ENCODE measurements around the gene PRKAG2. TPM values are rescaled to one million over a fixed set of nuclear protein-coding genes. Genes with fewer than 3 reads are reported as not detected.

Gene PRKAG2
- total RNA-seq, 1 donor from 2014 or later = 13.5 TPM

DNA sequence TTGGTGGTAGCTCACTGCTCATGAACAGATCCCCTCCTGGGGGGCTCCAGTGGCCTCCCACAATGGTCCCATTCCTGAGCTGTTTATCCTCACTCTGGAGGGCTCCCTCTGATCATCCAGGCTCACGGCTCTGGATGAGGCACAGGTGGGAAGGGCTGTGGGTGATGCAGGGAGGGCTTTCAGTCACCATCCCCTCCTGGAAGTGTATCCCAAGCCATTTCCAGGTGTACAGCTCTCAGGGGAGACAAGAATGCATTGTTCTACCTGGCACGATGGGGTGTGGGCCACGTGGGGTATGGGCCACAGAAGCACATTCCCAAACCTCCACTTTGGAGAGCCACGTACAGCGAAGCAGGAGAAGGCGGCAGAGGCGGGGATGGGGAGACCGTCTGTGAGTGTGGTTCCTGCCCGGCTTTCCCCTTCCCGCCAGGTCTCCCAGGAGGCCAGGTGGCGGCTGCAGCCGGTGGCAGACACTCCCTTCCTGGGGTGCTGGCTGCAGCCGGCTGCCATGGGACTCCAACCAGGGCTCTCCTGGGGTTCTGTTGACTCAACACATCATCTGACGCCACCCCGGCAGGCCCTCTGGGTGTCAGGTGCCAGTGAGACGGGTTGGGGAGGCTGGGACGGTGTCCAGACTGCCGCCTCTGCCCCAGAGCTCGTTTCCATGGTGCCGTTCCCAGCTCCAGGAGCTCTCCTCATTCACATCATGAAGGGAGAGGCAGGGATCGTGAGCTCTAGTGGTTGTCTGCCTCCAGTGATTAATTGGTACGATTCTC, 187.5 kb downstream of the PRKAG2 start:
- no peak for DNase-seq (ENCODE audit: extremely low spot score, unreplicated experiment)

DNA sequence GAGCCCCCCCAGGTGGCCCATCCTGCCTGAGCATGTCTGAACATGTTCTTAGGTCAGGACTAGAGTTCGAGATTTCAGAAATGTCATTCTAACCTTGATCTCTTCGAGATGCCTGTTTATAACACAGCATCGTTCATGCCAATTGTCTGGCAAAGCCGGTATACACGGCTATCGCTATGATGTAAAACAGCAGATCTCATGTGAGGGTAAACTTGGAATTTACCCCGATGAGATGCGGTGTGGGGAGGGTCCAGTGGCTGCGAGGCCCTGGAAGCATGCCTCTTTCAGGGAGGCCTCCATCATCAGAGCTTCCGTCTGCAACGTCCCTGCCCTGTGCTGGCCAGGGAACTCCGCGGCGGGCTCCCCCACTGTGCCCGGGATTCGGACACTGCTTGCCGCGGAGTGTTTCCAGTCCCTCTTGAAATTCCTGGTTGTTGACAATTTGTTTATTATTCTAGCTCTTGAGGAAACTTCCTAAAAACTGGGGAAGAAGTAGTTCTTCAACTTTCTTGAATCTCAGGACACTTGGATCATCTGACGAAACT, 188.6 kb downstream of the PRKAG2 start:
- no peaks in the 10 kb centered on the region for H3K9me3 Mint-ChIP-seq (ENCODE audit: unreplicated experiment)
- no peak for DNase-seq (ENCODE audit: extremely low spot score, unreplicated experiment)
- no peak overlapping the region for H3K4me3 Mint-ChIP-seq (ENCODE audit: unreplicated experiment)
- no peaks in the 10 kb centered on the region for H3K36me3 Mint-ChIP-seq (ENCODE audit: unreplicated experiment)
- peak overlapping the region; percentile 75 for H3K27ac Mint-ChIP-seq (ENCODE audit: unreplicated experiment)
- TF ChIP-seq, protein P1, sequence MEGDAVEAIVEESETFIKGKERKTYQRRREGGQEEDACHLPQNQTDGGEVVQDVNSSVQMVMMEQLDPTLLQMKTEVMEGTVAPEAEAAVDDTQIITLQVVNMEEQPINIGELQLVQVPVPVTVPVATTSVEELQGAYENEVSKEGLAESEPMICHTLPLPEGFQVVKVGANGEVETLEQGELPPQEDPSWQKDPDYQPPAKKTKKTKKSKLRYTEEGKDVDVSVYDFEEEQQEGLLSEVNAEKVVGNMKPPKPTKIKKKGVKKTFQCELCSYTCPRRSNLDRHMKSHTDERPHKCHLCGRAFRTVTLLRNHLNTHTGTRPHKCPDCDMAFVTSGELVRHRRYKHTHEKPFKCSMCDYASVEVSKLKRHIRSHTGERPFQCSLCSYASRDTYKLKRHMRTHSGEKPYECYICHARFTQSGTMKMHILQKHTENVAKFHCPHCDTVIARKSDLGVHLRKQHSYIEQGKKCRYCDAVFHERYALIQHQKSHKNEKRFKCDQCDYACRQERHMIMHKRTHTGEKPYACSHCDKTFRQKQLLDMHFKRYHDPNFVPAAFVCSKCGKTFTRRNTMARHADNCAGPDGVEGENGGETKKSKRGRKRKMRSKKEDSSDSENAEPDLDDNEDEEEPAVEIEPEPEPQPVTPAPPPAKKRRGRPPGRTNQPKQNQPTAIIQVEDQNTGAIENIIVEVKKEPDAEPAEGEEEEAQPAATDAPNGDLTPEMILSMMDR (IDR thresholded peaks at IDR 0.05) = no peak
- peaks cover 37% of the 10 kb centered on the region for H3K4me1 Mint-ChIP-seq (ENCODE audit: unreplicated experiment)
- H3K27me3 Mint-ChIP-seq (ENCODE audit: unreplicated experiment) = no peaks in the 10 kb centered on the region

More for the DNA sequence above, 187.5 kb downstream of the PRKAG2 start:
- H3K4me1 Mint-ChIP-seq (ENCODE audit: unreplicated experiment) = peaks cover 43% of the 10 kb centered on the region
- TF ChIP-seq, protein P1 (IDR thresholded peaks at IDR 0.05) = no peak
- no peaks in the 10 kb centered on the region for H3K36me3 Mint-ChIP-seq (ENCODE audit: unreplicated experiment)
- H3K4me3 Mint-ChIP-seq (ENCODE audit: unreplicated experiment) = no peak overlapping the region
- no peaks in the 10 kb centered on the region for H3K27me3 Mint-ChIP-seq (ENCODE audit: unreplicated experiment)
- no peak overlapping the region for H3K27ac Mint-ChIP-seq (ENCODE audit: unreplicated experiment)
- no peaks in the 10 kb centered on the region for H3K9me3 Mint-ChIP-seq (ENCODE audit: unreplicated experiment)

DNA sequence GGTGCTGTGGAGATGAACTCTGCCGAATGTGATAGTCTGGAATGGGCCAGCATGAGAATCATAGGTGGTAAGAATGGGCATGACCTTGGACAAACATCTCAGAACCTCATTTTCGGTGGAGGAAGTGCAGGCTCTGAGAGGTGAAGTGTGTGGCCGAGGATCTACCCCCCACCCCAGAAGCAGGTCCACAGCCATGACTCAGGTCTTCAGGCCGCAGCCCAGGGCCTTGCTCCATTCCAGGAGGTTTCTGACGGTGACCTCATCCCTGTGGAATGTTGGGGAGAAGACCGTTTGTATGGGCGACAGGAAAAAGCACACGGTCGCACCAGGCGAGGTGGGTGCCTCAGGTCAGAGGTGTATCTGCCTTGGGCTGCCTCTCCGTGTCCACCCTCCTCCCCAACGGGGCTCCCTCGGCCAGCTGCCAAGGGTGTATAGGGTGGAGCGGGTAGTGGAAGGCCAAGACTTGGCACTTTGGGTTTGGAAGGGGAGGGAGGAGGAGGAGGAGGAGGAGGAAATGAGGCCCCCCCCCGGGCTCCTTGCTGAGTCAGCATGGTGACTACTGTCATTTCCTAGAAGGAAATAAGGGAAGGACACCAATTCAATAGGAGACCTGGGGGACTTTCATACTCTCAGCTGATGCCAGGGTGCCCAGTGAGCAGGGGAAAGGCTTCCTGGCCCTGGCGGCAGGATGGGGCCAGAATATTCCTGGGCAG, 189.2 kb downstream of the PRKAG2 start:
- H3K27ac Mint-ChIP-seq (ENCODE audit: unreplicated experiment) = peak overlapping the region; percentile 75
- H3K36me3 Mint-ChIP-seq (ENCODE audit: unreplicated experiment) = no peaks in the 10 kb centered on the region
- DNase-seq (ENCODE audit: extremely low spot score, unreplicated experiment) = no peak
- no peaks in the 10 kb centered on the region for H3K27me3 Mint-ChIP-seq (ENCODE audit: unreplicated experiment)
- H3K4me1 Mint-ChIP-seq (ENCODE audit: unreplicated experiment) = peaks cover 37% of the 10 kb centered on the region
- H3K9me3 Mint-ChIP-seq (ENCODE audit: unreplicated experiment) = no peaks in the 10 kb centered on the region
- TF ChIP-seq, protein P1 (IDR thresholded peaks at IDR 0.05) = no peak
- no peak overlapping the region for H3K4me3 Mint-ChIP-seq (ENCODE audit: unreplicated experiment)

DNA sequence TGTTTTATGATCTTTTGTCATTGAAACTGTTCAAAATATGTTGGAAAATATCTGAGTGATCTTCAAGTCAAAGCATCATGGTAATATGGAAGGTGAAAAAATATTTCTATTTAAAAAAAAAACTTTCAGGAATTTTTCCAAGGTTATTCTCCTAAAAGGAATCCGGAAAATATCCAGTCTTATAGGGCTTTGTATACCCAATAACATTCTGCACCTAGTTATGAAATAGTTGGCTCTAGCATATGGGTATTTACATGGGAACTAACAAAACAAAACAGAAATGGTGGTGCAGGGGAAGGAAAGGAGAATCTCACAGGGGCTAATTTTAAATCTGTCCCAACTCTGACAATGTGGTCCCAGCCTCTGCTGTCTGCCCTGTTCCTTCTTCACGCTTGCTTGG, 190.1 kb downstream of the PRKAG2 start:
- H3K4me3 Mint-ChIP-seq (ENCODE audit: unreplicated experiment) = no peak overlapping the region
- H3K27ac Mint-ChIP-seq (ENCODE audit: unreplicated experiment) = peak overlapping the region; percentile 75
- TF ChIP-seq, protein P1 (IDR thresholded peaks at IDR 0.05) = no peak
- DNase-seq (ENCODE audit: extremely low spot score, unreplicated experiment) = no peak
- H3K4me1 Mint-ChIP-seq (ENCODE audit: unreplicated experiment) = peaks cover 37% of the 10 kb centered on the region
- H3K36me3 Mint-ChIP-seq (ENCODE audit: unreplicated experiment) = no peaks in the 10 kb centered on the region
- H3K27me3 Mint-ChIP-seq (ENCODE audit: unreplicated experiment) = no peaks in the 10 kb centered on the region
- no peaks in the 10 kb centered on the region for H3K9me3 Mint-ChIP-seq (ENCODE audit: unreplicated experiment)
